SK-N-DZ (cell line): Measurements from ENCODE around the gene DPAGT1.

Source experiments
- DNase-seq: peaks from one replicate; pipeline ENCODE4 v3.0.0-alpha.2; 2015; ENCODE audit warnings: low spot score

DPAGT1 gene

GRCh38 chr11:119057000-119057769 lies 44.5 kb downstream of the DPAGT1 start, which contains the start of gene HYOU1:
TSS of gene HYOU1 (minus strand) at chr11:119057205. CDS start at chr11:119056160, 1,045 bp downstream.
- peak; percentile 89 for DNase-seq

DNA sequence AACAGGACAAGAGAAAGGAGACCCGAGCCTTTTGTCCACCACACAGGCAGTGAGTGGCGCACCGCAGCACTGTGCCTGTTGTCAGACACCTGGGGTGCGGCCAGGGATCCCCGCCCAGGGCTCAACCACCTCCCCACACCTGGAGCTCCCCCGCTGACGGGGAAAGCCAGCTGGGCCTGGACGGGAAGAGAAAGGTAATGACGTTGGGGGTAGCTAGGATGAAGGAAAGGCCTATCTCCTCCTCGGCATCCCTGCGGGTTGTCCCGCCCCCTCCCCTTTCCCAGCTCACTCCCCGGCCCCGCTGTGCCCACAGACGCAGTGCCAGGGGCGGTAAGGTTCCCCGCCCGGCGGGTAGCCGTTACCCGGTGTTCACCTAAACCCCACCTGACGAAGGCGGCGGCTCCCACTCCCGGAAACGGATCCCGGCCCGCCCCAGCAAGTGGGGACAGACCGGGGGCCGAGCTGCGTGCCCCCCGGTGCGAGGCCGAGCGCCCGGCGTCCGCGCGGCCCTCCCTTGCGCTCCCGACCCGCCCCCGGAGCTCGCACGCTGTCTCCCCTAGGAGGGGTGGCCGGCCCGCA lies 45.1 kb downstream of the DPAGT1 start:
- DNase-seq: no peak

DNA sequence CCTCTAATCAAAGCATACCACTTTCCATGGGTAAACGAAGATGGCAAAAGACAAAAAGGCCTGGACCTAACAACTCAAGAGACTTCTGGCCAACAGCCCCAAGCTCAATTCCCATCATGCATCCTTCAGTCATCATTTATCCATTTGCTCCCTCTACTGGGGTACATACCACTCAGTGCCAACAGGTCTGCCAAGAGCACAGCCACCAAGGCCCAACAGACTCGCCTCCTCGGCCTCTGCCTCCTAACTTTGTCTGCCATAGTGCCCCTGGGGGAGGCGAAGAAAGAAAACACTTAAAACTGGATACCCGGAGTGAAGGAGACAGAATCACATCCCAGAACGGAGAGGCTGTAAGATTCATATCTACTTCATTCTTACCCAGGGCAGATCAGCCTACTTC lies 45.8 kb downstream of the DPAGT1 start:
- no peak for DNase-seq

DNA sequence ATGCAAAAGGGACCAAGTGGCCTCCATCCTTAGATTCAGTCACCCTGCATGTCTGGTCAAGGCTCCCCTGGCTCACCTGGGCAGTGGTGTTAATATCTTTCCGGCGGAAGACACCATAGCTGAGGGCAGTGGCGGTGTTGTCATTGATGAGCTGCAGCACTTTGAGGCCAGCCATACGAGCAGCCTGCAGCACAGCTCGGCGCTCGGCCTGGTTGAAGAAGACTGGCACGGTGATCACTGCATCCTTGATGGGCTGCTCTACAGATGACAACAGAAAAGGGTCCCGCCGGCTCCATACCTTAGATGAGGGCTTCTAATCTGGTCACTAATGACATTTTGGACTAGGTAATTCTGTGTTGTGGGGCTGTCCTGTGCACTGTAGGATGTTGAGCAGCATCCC lies 47.2 kb downstream of the DPAGT1 start:
- DNase-seq: no peak

DNA sequence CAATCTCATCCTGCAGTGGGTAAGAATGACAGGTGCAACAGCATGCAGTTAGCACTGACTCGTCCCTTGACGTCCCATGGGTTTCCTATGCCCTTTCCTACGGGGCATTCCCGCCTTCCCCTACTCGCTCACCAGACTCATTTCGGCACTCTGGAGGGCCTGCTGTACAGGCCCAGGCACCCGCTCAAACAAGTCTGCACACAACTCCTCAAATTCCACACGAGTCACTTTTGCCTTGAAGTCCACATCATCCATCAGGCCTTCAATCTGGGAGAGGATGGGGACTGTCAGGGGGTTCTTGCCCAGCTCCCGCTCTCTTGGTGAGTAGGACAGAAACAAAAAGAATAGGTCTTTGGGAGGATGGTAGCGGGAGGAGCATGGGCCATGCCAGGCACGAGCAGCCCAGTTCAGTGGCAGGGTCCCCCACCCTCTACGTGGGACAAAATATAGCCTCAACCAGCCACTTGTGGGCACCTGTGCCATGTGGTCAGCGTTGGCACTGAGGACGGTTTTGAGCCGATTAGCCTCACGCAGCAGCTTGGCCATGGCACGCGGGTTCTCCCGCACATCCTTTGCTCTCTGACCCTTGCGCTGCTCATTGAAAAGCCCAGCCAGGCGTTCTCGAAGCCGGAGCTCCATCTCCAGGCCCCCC lies 49.4 kb downstream of the DPAGT1 start:
- DNase-seq: no peak

- DNase-seq: no peak
These were observed 50.1 kb downstream of the DPAGT1 start for GRCh38 chr11:119051440-119052162.

DNA sequence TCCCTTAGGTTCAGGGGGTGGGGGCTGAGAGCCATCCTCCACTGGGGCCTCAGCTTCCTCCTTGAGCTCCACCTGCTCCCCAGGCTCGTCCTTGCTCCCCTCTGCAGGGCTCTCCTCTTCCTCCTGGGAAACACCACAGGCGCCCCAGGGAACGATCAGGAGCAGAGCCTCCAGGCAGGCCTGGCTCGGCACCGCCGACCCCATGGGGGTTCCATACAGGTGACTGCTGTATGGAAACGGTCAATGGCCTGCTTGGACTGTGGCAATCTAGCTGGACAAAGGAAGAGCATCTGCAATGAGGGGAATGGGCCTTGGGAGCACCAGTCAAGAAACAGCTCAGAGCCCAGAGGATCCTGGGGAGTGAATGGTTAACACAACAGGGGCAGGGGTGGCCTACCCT lies 52.6 kb downstream of the DPAGT1 start:
- DNase-seq: no peak

DNA sequence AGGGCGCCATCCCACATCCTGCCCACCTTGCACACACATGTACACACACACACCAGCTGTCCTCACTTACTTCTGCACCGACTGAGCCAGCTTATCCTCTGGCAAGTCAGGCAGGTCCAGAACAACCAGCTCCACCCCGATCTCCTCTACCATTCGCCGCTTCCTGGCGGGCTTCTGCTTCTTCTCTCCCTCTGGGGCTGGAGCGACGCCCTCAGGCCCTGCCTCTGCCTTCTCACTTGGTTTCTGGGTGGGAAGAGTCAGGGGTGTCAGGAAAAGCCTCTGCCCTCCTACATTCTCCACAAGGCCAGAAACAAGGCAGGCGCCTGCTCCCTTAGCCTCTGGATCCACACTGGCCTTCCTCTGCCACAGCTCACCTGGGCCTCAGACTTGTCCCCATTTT lies 53.0 kb downstream of the DPAGT1 start:
- no peak for DNase-seq

GRCh38 chr11:119047205-119047604 lies 54.4 kb downstream of the DPAGT1 start:
- no peak for DNase-seq
